Measurements from ENCODE around the gene USP25.

DNA sequence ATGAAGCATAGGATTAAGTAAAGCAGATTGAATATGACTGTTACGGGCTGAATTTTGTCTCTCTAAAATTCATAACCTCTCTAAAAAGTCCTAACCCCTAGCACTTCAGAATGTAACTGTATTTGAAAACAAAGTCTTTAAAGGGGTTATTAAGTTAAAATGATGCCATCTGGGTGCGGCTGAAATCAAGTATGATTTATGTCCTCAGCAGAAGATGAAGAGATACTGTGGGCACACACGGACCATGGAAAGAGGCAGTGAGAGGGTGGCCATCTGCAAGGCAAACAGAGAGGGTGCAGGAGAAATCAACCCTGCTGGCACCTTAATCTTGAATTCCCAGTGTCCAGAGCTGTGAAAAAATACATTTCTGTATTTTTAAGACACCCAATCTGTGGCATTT, 3.8 kb upstream of the USP25 start:
- TF ChIP-seq POLR2A (IDR thresholded peaks at IDR 0.05), result no peak
- no peak for TF ChIP-seq POLR2AphosphoS5 (IDR thresholded peaks at IDR 0.05)
- TF ChIP-seq, protein P1, sequence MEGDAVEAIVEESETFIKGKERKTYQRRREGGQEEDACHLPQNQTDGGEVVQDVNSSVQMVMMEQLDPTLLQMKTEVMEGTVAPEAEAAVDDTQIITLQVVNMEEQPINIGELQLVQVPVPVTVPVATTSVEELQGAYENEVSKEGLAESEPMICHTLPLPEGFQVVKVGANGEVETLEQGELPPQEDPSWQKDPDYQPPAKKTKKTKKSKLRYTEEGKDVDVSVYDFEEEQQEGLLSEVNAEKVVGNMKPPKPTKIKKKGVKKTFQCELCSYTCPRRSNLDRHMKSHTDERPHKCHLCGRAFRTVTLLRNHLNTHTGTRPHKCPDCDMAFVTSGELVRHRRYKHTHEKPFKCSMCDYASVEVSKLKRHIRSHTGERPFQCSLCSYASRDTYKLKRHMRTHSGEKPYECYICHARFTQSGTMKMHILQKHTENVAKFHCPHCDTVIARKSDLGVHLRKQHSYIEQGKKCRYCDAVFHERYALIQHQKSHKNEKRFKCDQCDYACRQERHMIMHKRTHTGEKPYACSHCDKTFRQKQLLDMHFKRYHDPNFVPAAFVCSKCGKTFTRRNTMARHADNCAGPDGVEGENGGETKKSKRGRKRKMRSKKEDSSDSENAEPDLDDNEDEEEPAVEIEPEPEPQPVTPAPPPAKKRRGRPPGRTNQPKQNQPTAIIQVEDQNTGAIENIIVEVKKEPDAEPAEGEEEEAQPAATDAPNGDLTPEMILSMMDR (IDR thresholded peaks at IDR 0.05), result no peak
- no peak for TF ChIP-seq EP300 (IDR thresholded peaks at IDR 0.05)
